Measurements from ENCODE around the gene SMG1. TPM values are rescaled to one million over a fixed set of nuclear protein-coding genes. Genes with fewer than 3 reads are reported as not detected.
A peak's percentile ranks its signal among the peaks of the same experiment; 100 is the strongest.
"Not testable (repeated sequence)": the region's sequence is repeated elsewhere in the genome, so short reads cannot be mapped to it uniquely, and the experiment has no call there.

The SMG1 gene
- 100 to 1,000 TPM; 166 to 216 TPM for total RNA-seq

- H3K27ac Mint-ChIP-seq: peak within 1 kb of the TSS; percentile 97
- not testable (repeated sequence) for H3K9me3 Mint-ChIP-seq, H3K27me3 Mint-ChIP-seq
- peaks cover 14% of the 10 kb centered on the region for H3K4me1 Mint-ChIP-seq
- H3K4me3 Mint-ChIP-seq: peak within 1 kb of the TSS; percentile 92
- ATAC-seq (replicated peaks): peak; percentile 94
- peaks cover 40% of the 10 kb centered on the region for H3K36me3 Mint-ChIP-seq (ENCODE audit: low read depth)
Measured at GRCh38 chr16:18925986-18926865, at the start of gene SMG1. TSS of gene SMG1 (minus strand) at chr16:18926408. CDS start at chr16:18926041, 367 bp downstream.

GRCh38 chr16:18975109-18975508, 48.9 kb upstream of the SMG1 start:
- no peaks in the 10 kb centered on the region for H3K9me3 Mint-ChIP-seq
- no peak overlapping the region for H3K27ac Mint-ChIP-seq
- H3K4me1 Mint-ChIP-seq: no peaks in the 10 kb centered on the region
- H3K36me3 Mint-ChIP-seq (ENCODE audit: low read depth): no peaks in the 10 kb centered on the region
- peaks cover 21% of the 10 kb centered on the region for H3K27me3 Mint-ChIP-seq
- ATAC-seq (replicated peaks): no peak
- no peak overlapping the region for H3K4me3 Mint-ChIP-seq

GRCh38 chr16:18969855-18970240, 43.6 kb upstream of the SMG1 start:
- H3K36me3 Mint-ChIP-seq (ENCODE audit: low read depth): no peaks in the 10 kb centered on the region
- H3K9me3 Mint-ChIP-seq: no peaks in the 10 kb centered on the region
- no peak overlapping the region for H3K4me3 Mint-ChIP-seq
- ATAC-seq (replicated peaks): no peak
- no peak overlapping the region for H3K27ac Mint-ChIP-seq
- H3K4me1 Mint-ChIP-seq: peaks cover 9% of the 10 kb centered on the region
- H3K27me3 Mint-ChIP-seq: no peaks in the 10 kb centered on the region

GRCh38 chr16:18969050-18969854, 43.0 kb upstream of the SMG1 start:
- Mint-ChIP-seq H3K27me3 (no peaks in the 10 kb centered on the region), H3K4me3 (peak overlapping the region; percentile 52), H3K4me1 (peaks cover 9% of the 10 kb centered on the region), H3K27ac (peak overlapping the region; percentile 13), H3K36me3 (ENCODE audit: low read depth) (no peaks in the 10 kb centered on the region), H3K9me3 (no peaks in the 10 kb centered on the region)
- peak; percentile 96 for ATAC-seq (replicated peaks)

GRCh38 chr16:18966791-18967190, 40.6 kb upstream of the SMG1 start:
- no peak overlapping the region for H3K27ac Mint-ChIP-seq
- H3K4me1 Mint-ChIP-seq: peaks cover 9% of the 10 kb centered on the region
- ATAC-seq (replicated peaks): no peak
- no peaks in the 10 kb centered on the region for H3K36me3 Mint-ChIP-seq (ENCODE audit: low read depth)
- H3K27me3 Mint-ChIP-seq: no peaks in the 10 kb centered on the region
- H3K9me3 Mint-ChIP-seq: no peaks in the 10 kb centered on the region
- no peak overlapping the region for H3K4me3 Mint-ChIP-seq

- H3K4me3 Mint-ChIP-seq: no peak overlapping the region
- no peak overlapping the region for H3K27ac Mint-ChIP-seq
- no peaks in the 10 kb centered on the region for H3K27me3 Mint-ChIP-seq
- H3K36me3 Mint-ChIP-seq (ENCODE audit: low read depth): no peaks in the 10 kb centered on the region
- ATAC-seq (replicated peaks): no peak
- H3K9me3 Mint-ChIP-seq: no peaks in the 10 kb centered on the region
- peaks cover 9% of the 10 kb centered on the region for H3K4me1 Mint-ChIP-seq
Measured at GRCh38 chr16:18965555-18965954, 39.3 kb upstream of the SMG1 start.

GRCh38 chr16:18959031-18959505, 32.9 kb upstream of the SMG1 start:
- no peak for ATAC-seq (replicated peaks)
- Mint-ChIP-seq H3K36me3 (ENCODE audit: low read depth) (no peaks in the 10 kb centered on the region), H3K27me3 (peaks cover 5% of the 10 kb centered on the region)

GRCh38 chr16:18958621-18959029, 32.4 kb upstream of the SMG1 start:
- Mint-ChIP-seq H3K9me3 (no peaks in the 10 kb centered on the region), H3K27me3 (peaks cover 5% of the 10 kb centered on the region), H3K4me3 (no peak overlapping the region), H3K27ac (no peak overlapping the region), H3K36me3 (ENCODE audit: low read depth) (no peaks in the 10 kb centered on the region), H3K4me1 (no peaks in the 10 kb centered on the region)
- no peak for ATAC-seq (replicated peaks)

More at GRCh38 chr16:18959031-18959505, 32.9 kb upstream of the SMG1 start:
- H3K4me3 Mint-ChIP-seq: no peak overlapping the region
- H3K4me1 Mint-ChIP-seq: no peaks in the 10 kb centered on the region
- no peak overlapping the region for H3K27ac Mint-ChIP-seq
- no peaks in the 10 kb centered on the region for H3K9me3 Mint-ChIP-seq

GRCh38 chr16:18956658-18957241, 30.5 kb upstream of the SMG1 start:
- Mint-ChIP-seq H3K27ac (peak overlapping the region; percentile 75), H3K4me3 (peak overlapping the region; percentile 68)
- H3K4me1 Mint-ChIP-seq; H3K9me3 Mint-ChIP-seq; H3K36me3 Mint-ChIP-seq (ENCODE audit: low read depth); ATAC-seq (replicated peaks); H3K27me3 Mint-ChIP-seq: not testable (repeated sequence)

- H3K36me3 Mint-ChIP-seq (ENCODE audit: low read depth); H3K9me3 Mint-ChIP-seq; H3K27me3 Mint-ChIP-seq; H3K4me1 Mint-ChIP-seq: not testable (repeated sequence)
- peak overlapping the region; percentile 75 for H3K27ac Mint-ChIP-seq
- ATAC-seq (replicated peaks): peak; percentile 57
- H3K4me3 Mint-ChIP-seq: peak overlapping the region; percentile 68
Measured at GRCh38 chr16:18955874-18956580, 29.8 kb upstream of the SMG1 start.

GRCh38 chr16:18953547-18953946, 27.3 kb upstream of the SMG1 start:
- no peaks in the 10 kb centered on the region for H3K9me3 Mint-ChIP-seq
- H3K27ac Mint-ChIP-seq: no peak overlapping the region
- no peaks in the 10 kb centered on the region for H3K4me1 Mint-ChIP-seq
- ATAC-seq (replicated peaks): no peak
- no peak overlapping the region for H3K4me3 Mint-ChIP-seq
- peaks cover 5% of the 10 kb centered on the region for H3K27me3 Mint-ChIP-seq
- H3K36me3 Mint-ChIP-seq (ENCODE audit: low read depth): no peaks in the 10 kb centered on the region

GRCh38 chr16:18950469-18951185, 24.4 kb upstream of the SMG1 start:
- Mint-ChIP-seq H3K27me3 (no peaks in the 10 kb centered on the region), H3K4me1 (no peaks in the 10 kb centered on the region), H3K36me3 (ENCODE audit: low read depth) (no peaks in the 10 kb centered on the region), H3K4me3 (no peak overlapping the region), H3K9me3 (no peaks in the 10 kb centered on the region), H3K27ac (no peak overlapping the region)
- no peak for ATAC-seq (replicated peaks)

GRCh38 chr16:18948372-18949020, 22.3 kb upstream of the SMG1 start:
- no peaks in the 10 kb centered on the region for H3K9me3 Mint-ChIP-seq
- H3K4me3 Mint-ChIP-seq: no peak overlapping the region
- no peak overlapping the region for H3K27ac Mint-ChIP-seq
- no peak for ATAC-seq (replicated peaks)
- H3K36me3 Mint-ChIP-seq (ENCODE audit: low read depth): no peaks in the 10 kb centered on the region
- H3K27me3 Mint-ChIP-seq: no peaks in the 10 kb centered on the region
- no peaks in the 10 kb centered on the region for H3K4me1 Mint-ChIP-seq
